Pancreas (tissue), 10 donors: ENCODE results near the gene AP1M2. TPM values are rescaled to one million over a fixed set of nuclear protein-coding genes. Genes with fewer than 3 reads are reported as not detected.
"Not testable (repeated sequence)": the region's sequence is repeated elsewhere in the genome, so short reads cannot be mapped to it uniquely, and the experiment has no call there.

Experiments
- ATAC-seq, 4 donors: fragments of 200-7000 bp; cut with Tn5 transposase; one replicate each; pipeline versions ENCODE4 v1.8.0 to v1.9.1; 2020; ENCODE audit warnings: mild to moderate bottlenecking in 4 of 4, moderate library complexity in 4 of 4
- DNase-seq, 6 donors: peaks; one replicate each; pipeline ENCODE4 v3.0.0-alpha.2; 2020
- FAIRE-seq: peaks from 2 replicates; lab custom pipeline; 2012; peaks lifted over from hg19 to GRCh38; lab: Jason Lieb, UNC
- H3K27ac ChIP-seq, 4 donors: fragments of 200-600 bp; sonication (generic); 1 replicate in 3 of 4; 2 replicates in 1 of 4; pipeline versions ENCODE4 v1.5.0 to v1.8.0; 2020
- H3K27me3 ChIP-seq, 4 donors: fragments of 200-600 bp; one replicate each; pipeline ENCODE4 v1.8.0; 2021
- H3K36me3 ChIP-seq, 3 donors: fragments of 200-600 bp; sonication (generic) in 1 of 3; one replicate each; pipeline versions ENCODE4 v1.5.0 to v1.8.0; 2020 to 2021
- H3K4me1 ChIP-seq, 3 donors: fragments of 200-600 bp; one replicate each; pipeline ENCODE4 v1.8.0; 2021
- H3K4me3 ChIP-seq, 4 donors: fragments of 200-600 bp; sonication (generic) in 2 of 4; one replicate each; pipeline versions ENCODE4 v1.5.0 to v1.8.0; 2020 to 2021
- H3K9me3 ChIP-seq, 4 donors: fragments of 200-600 bp; one replicate each; pipeline ENCODE4 v1.8.0; 2021
- CTCF ChIP-seq, 4 donors: fragments of 200-600 bp; sonication (generic) in 3 of 4; IDR thresholded peaks; one replicate each; pipeline versions ENCODE4 v1.5.0 to v1.8.0; 2021; ENCODE audit warnings: antibody characterized with exemption in 4 of 4
- WGBS, 2 donors: extraction: QIAGEN DNeasy Blood & Tissue Kit; methylation state at CpG; one replicate each; pipeline ENCODE4 v1.1.7; 2013; 5-methylcytosine and 5-hydroxymethylcytosine counted together
- intact Hi-C, 3 donors: fragments of 100-400 bp; cut with DNase I; formaldehyde crosslinking; loops; one replicate each; pipeline versions ENCODE4 v1.11.1 to v1.14.2; 2022
- polyA plus RNA-seq, 2 donors: library from polyadenylated mRNA; stranded (reverse); fragments of 200-250 nt; gene quantifications; one replicate each; pipeline ENCODE4 v1.2.3, GENCODE V29; 2013
- total RNA-seq, 6 donors: library from RNA; stranded (reverse); fragmentation: NEBNext Ultra II Directional in 4 of 6; extraction: Animal tissue kit (Norgen Biotek cat#: 25700) in 4 of 6; gene quantifications; one replicate each; pipeline versions ENCODE4 v1.2.1 to v1.2.4, GENCODE V29; 2021 to 2023
- donor health status: healthy with polysubstance abuse.
- donor health status: DM: no; HTN: no; CAD: no; lungs with moderate emphysema.
- donor health status: DM: no; HTN: no; CAD: no.
- donor health status: control.
- donor health status: control.
- donor health status: Bipolar disorder and iron deficiency.
- donor health status: DM: yes; HTN: yes; CAD: no.
- donor health status: DM: no; HTN: no; CAD: no.
- donor health status: DM: no; HTN: no; CAD: no.
- donor health status: DM: yes; HTN: yes; CAD: no.

The AP1M2 gene
- total and polyA plus RNA-seq, 8 donors: 32.2 to 57.6 (median 44.0) TPM

DNA sequence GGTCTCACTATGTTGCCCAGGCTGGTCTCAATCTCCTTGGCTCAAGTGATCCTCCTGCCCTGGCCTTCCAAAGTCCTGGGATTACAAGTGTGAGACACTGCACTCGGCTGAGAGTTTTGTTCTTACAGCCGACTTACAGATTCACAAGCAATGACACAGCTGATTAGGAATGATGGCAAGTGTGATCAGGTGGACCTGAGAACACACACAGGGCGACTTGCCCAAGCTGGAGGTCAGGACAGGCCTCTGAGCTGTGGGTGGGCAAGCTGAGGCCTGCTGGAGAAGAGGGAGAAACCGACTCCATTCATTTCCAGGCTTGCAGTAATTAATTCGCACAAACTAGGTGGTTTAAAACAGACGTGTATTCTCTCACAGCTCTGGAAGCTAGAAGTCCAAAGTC, 51.5 kb downstream of the AP1M2 start:
- intact Hi-C loops: no loop called here
- no peak for DNase-seq
- no peaks in the 10 kb centered on the region for H3K27me3 ChIP-seq
- H3K27ac ChIP-seq: no peak overlapping the region
- no peaks in the 10 kb centered on the region for H3K36me3 ChIP-seq
- H3K4me3 ChIP-seq: no peak overlapping the region
- FAIRE-seq: no peak
- no peaks in the 10 kb centered on the region for H3K9me3 ChIP-seq
- 55 to 70% methylated on average over 6 of the region's 6 CpGs for WGBS, 2 donors
- no peak for TF ChIP-seq CTCF (IDR thresholded peaks at IDR 0.05)
- H3K4me1 ChIP-seq: no peaks in the 10 kb centered on the region
- no peak for ATAC-seq

DNA sequence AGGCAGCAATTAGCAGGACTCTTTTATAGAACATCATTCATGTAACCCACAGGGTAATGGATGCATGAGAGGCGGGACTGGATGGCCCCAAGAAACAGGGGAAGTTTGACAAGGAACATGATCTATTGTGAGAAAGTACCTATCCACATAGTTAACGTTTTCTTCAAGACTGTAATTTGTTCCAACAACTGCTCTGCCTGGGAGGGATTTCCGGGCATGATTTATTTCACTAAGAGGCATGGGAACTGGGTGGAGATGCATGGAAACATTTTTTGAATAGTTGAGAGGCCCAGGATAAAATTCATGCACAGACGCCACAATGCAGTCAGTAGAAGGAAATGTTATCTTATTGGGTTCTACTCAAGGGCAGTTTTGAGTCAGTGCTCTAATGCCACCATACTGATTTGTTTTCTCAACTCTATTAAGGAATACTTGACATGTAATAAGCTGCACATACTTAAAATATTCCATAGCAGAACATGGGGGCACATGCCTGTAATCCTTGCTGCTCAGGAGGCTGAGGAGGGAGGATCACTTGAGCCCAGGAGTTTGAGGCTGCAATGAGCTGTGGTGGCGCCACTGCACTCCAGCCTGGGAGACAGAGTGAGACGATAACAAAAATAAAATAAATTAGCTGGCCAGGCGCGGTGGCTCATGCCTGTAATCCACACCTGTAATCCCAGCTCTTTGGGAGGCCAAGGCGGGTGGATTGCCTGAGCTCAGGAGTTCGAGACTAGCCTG, 53.3 kb downstream of the AP1M2 start:
- FAIRE-seq (no peak), ATAC-seq (peak in 1 of 4 donors; percentile 23), DNase-seq (no peak)
- 70 to 72% methylated on average over 10 of the region's 10 CpGs for WGBS, 2 donors
- Histone ChIP-seq H3K27ac (no peak overlapping the region), H3K9me3 (no peaks in the 10 kb centered on the region), H3K27me3 (no peaks in the 10 kb centered on the region), H3K4me1 (no peaks in the 10 kb centered on the region), H3K36me3 (no peaks in the 10 kb centered on the region), H3K4me3 (no peak overlapping the region)
- no peak for TF ChIP-seq CTCF (IDR thresholded peaks at IDR 0.05)
- intact Hi-C loops: no loop called here

DNA sequence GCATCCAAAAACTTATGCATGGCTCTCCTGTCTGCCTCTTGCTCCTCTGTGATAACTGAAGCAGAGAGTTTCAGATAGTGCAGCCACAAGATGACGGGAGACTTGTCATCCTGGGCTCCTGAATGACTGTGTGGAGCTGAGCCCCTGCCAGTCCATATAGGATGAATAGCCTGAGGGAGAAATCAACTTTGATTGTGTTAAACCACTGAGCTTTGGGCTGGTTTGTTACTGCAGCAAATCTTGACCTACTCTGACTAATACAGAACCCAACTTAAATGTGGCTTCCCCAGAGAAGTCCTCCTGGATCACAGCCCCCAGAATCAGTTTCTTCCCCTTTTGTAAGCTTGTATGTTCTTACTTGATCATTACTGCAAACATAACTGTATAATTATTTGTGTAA, 54.7 kb downstream of the AP1M2 start:
- intact Hi-C loops: no loop called here
- H3K27ac ChIP-seq: no peak overlapping the region
- ATAC-seq: no peak
- H3K4me1 ChIP-seq: no peaks in the 10 kb centered on the region
- no peak for FAIRE-seq
- no peak for DNase-seq
- no peak for TF ChIP-seq CTCF (IDR thresholded peaks at IDR 0.05)
- H3K27me3 ChIP-seq: no peaks in the 10 kb centered on the region
- H3K36me3 ChIP-seq: no peaks in the 10 kb centered on the region
- no peak overlapping the region for H3K4me3 ChIP-seq
- 96 to 98% methylated on average over 1 of the region's 1 CpG for WGBS, 2 donors
- no peaks in the 10 kb centered on the region for H3K9me3 ChIP-seq

GRCh38 chr19:10526887-10527286, 60.2 kb downstream of the AP1M2 start:
- FAIRE-seq, H3K36me3 ChIP-seq, intact Hi-C loops: not testable (repeated sequence)

DNA sequence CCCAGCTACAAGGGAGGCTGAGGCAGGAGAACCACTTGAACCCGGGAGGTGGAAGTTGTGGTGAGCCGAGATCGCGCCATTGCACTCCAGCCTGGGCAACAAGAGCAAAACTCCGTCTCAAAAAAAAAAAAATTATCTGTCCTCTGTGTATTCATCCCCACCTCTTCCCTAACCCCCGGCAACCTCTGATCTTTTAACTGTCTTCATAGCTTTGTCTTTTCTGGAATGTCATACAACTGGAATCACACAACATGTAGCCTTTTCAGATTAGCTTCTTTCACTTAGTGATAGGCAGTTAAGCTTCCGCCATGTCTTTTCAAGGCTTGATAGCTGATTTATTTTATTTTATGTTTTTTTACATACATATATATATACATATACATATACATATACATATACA, 61.5 kb downstream of the AP1M2 start:
- TF ChIP-seq CTCF (IDR thresholded peaks at IDR 0.05): no peak
- Histone ChIP-seq H3K4me1 (no peaks in the 10 kb centered on the region), H3K27ac (no peak overlapping the region), H3K36me3 (no peaks in the 10 kb centered on the region), H3K27me3 (no peaks in the 10 kb centered on the region), H3K9me3 (no peaks in the 10 kb centered on the region), H3K4me3 (no peak overlapping the region)
- DNase-seq: no peak
- 92 to 93% methylated on average over 7 of the region's 7 CpGs for WGBS, 2 donors
- FAIRE-seq: no peak
- intact Hi-C loops: no loop called here
- no peak for ATAC-seq

More at GRCh38 chr19:10526887-10527286, 60.2 kb downstream of the AP1M2 start:
- H3K27ac ChIP-seq, ATAC-seq, H3K4me3 ChIP-seq, H3K27me3 ChIP-seq, DNase-seq, H3K4me1 ChIP-seq, H3K9me3 ChIP-seq: not testable (repeated sequence)
- WGBS, 2 donors: 90 to 93% methylated on average over 8 of the region's 8 CpGs
